ENCODE data around the gene PDE4B. TPM values are rescaled to one million over a fixed set of nuclear protein-coding genes. Genes with fewer than 3 reads are reported as not detected.
A peak's percentile ranks its signal among the peaks of the same experiment; 100 is the strongest.

Gene PDE4B
- polyA plus RNA-seq: 84.3 TPM

DNA sequence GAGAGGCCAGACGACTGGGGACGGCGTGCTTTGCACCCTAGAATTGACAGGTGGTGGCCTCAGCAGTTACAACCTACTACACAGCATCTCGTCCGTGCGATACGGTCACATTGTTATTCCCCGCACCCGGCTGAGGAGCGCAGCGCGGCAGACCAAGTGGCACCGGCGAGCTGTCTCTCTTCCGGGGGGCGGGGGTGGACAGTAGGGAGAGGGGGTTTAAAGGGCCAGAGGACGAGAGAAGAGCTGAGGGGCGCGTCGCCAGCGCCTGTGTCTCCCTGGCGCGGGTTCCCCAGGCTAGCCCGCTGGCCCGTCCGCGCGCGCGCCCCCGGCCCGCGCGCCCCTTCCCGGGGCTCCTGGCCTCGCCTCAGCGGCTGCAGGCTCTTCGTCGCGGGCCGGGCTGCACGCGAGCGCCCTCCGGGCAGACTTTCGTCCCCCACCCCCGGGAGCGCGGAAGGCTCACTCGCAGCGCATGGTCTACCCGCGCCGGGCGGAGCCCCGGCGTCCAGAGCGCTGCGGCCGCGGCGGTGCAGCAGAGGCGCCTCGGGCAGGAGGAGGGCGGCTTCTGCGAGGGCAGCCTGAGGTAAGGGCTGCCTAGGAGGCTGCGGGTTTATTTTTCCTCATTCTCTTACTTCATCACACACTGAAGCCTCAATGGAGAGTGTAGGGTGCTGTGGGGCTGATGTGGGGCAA is at the start of gene PDE4B:
TSS of gene PDE4B (plus strand) at position 227 of the 690 bp plus-strand sequence.
- no peaks in the 10 kb centered on the region for H3K4me1 Mint-ChIP-seq
- H3K27ac Mint-ChIP-seq: no peak within 1 kb of the TSS
- peaks cover 16% of the 10 kb centered on the region for H3K27me3 Mint-ChIP-seq
- no peaks in the 10 kb centered on the region for H3K36me3 Mint-ChIP-seq
- peaks cover 4 to 20% (median 6%) of the 10 kb centered on the region in 3 donors for H3K9me3 Mint-ChIP-seq
- no peak within 1 kb of the TSS for H3K4me3 Mint-ChIP-seq

DNA sequence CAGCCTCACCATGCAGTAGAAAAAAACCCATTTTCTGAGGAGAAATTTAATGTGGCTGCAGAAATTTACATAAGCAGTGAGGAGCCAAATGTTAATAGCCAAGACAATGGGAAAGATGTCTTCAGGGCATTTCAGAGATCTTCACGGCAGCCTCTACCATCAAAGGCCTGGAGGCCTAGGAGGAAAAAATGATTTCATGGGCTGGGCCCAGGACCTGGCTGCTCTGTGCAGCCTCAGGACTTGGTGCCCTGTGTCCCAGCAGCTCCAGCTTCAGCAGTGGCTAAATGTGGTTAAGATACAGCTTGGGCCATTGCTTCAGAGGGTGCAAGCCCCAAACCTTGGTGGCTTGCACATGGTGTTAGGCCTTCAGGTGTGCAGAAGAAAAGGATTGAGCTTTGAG is 48.0 kb upstream of the PDE4B start:
- no peak overlapping the region for H3K4me3 Mint-ChIP-seq
- H3K27me3 Mint-ChIP-seq: peaks cover 1% of the 10 kb centered on the region
- H3K9me3 Mint-ChIP-seq: peaks cover 9 to 15% (median 10%) of the 10 kb centered on the region in 3 donors
- H3K27ac Mint-ChIP-seq: no peak overlapping the region
- H3K36me3 Mint-ChIP-seq: peaks cover 4% of the 10 kb centered on the region
- H3K4me1 Mint-ChIP-seq: no peaks in the 10 kb centered on the region

DNA sequence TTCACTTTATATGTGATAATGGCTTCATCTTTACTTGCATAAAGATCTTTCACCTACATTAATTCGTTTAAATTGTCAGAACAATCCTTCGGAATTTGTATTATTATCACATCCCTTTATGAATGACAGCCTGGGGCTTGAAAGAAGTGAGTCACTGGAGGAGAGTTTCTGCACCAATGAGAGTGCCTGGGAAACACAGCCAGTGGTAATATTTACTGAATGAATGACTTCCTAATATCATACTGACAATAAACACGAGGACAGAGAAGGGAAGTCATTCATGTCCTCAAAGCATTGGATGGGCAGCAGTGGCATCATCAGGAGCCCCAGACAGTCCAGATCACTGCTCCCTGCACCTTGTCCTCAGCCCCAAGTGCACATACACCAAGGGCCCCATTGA is 40.7 kb upstream of the PDE4B start:
- no peaks in the 10 kb centered on the region for H3K4me1 Mint-ChIP-seq
- H3K27me3 Mint-ChIP-seq: no peaks in the 10 kb centered on the region
- H3K27ac Mint-ChIP-seq: no peak overlapping the region
- H3K36me3 Mint-ChIP-seq: no peaks in the 10 kb centered on the region
- H3K4me3 Mint-ChIP-seq: no peak overlapping the region
- H3K9me3 Mint-ChIP-seq: peaks cover 0 to 2% (median 0%) of the 10 kb centered on the region in 3 donors

DNA sequence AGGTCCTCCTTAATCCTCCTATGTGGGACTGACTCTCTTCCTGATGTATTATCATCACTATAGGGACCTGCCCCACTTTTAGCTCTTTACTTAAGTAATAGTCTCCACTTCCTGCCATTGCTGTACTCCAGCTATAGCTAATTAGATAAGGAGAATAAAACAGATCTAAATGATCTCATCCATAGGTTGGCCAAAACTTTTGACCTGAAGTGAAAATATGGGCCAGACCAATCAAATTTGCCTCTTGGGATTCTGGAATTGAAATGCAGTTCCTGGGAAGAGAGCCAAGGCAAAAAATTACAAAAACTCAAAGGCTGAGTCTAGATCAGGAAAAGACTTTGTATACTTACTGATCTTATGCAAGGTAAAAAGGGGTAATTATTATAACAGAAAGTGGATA is 36.1 kb upstream of the PDE4B start:
- no peaks in the 10 kb centered on the region for H3K9me3 Mint-ChIP-seq

DNA sequence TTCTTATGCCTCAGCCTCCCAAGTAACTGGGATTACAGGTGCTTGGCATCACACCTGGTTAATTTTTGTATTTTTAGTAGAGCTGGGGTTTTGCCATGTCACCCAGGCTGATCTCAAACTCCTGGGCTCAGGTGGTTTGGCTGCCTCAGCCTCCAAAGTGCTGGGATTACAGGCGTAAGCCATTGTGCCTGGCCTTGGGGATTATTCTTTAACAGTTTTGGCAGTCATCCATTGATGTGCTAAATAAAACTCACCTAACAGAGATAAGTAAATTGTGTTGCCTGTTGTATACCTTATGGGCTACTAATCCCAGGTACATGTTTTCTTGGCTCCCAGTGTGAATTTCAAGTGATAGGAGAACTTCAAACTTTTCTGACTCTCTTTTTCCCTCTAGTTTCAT is 35.2 kb upstream of the PDE4B start:
- Mint-ChIP-seq H3K27ac (no peak overlapping the region), H3K4me3 (no peak overlapping the region), H3K9me3 (no peaks in the 10 kb centered on the region), H3K27me3 (peaks cover 5% of the 10 kb centered on the region), H3K36me3 (no peaks in the 10 kb centered on the region), H3K4me1 (no peaks in the 10 kb centered on the region)

More for the DNA sequence above, 36.1 kb upstream of the PDE4B start:
- Mint-ChIP-seq H3K36me3 (no peaks in the 10 kb centered on the region), H3K27ac (no peak overlapping the region), H3K27me3 (peaks cover 2% of the 10 kb centered on the region), H3K4me3 (no peak overlapping the region), H3K4me1 (no peaks in the 10 kb centered on the region)

DNA sequence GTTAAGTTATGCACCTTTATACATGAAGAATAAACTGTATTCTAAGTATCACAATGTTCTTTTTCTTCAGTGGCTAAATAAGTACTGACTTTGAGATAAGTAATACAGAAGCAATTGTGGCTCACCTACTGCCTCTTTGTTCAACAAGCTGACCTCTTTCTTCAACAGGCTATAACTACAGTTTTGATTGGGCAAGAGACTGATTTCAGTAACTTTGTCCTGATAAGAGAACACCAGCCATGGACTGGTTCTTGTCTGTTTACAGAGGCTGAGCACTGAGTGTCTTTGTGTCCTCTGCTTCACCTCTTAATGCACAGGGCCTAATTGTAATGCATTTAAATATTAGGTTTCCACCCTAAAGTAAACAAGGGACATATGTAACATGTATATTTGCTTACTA is 34.6 kb upstream of the PDE4B start:
- no peaks in the 10 kb centered on the region for H3K4me1 Mint-ChIP-seq
- H3K4me3 Mint-ChIP-seq: no peak overlapping the region
- no peaks in the 10 kb centered on the region for H3K9me3 Mint-ChIP-seq
- H3K36me3 Mint-ChIP-seq: no peaks in the 10 kb centered on the region
- no peak overlapping the region for H3K27ac Mint-ChIP-seq
- H3K27me3 Mint-ChIP-seq: peaks cover 5% of the 10 kb centered on the region

DNA sequence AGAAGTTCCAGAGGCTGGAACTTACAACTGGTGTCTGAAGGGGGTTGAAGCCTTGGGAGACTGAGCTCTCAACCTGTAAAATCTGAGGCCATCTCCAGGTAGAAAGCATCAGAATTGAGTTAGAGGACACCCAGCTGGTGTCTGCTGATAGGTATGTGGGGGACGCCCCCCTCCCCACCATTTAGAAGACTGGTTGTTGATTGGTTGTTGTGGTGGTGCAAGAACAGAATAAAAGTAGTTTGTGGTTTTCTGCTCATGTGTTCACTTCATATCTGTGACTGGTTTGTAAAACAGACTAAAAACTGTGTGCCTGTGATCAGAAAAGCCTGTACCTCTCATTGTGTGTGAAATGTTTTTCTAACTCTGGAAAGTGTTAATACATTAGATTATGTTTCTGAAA is 33.2 kb upstream of the PDE4B start:
- Mint-ChIP-seq H3K9me3 (no peaks in the 10 kb centered on the region), H3K4me1 (no peaks in the 10 kb centered on the region), H3K4me3 (no peak overlapping the region), H3K27ac (no peak overlapping the region), H3K36me3 (no peaks in the 10 kb centered on the region), H3K27me3 (peaks cover 5% of the 10 kb centered on the region)

DNA sequence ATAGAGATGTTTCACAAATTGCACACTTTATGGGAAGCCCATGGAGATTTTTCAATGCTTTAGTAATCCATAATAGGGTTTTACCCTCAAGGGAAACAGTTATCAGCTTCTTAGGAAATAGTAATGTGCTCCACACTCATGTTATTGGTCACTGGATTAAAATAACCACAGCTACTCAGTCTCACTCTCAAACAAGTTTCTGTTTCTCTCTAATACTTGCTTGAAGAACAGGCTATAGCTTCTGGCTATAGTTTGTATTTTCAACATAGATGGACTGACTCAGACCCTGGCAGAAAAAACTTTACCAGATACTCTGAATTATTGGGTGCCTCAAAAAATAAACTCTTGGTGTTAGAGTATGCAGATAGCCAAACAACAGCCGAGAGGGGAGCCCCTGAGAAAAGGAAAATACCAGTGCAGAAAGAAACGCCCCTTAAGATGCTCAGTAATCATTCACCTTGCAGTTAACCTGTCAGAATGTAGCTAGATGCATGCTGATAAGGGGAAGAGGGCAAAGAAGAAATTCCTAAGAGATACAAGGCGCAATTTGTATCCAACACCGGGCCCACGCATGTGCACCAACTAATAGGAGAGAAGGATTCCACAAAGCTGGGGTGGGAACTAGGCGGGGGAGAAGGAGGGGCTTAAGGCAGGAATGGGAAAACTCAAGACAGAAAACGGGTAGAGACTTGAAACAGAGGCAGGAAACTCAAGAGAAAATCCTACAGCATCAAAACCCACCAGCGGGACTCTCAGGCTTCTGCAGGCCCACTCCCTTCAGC is 30.4 kb upstream of the PDE4B start:
- no peaks in the 10 kb centered on the region for H3K36me3 Mint-ChIP-seq
- no peak overlapping the region for H3K4me3 Mint-ChIP-seq
- H3K27me3 Mint-ChIP-seq: peaks cover 5% of the 10 kb centered on the region
- peaks cover 0 to 3% (median 0%) of the 10 kb centered on the region in 3 donors for H3K9me3 Mint-ChIP-seq
- H3K27ac Mint-ChIP-seq: no peak overlapping the region
- no peaks in the 10 kb centered on the region for H3K4me1 Mint-ChIP-seq

DNA sequence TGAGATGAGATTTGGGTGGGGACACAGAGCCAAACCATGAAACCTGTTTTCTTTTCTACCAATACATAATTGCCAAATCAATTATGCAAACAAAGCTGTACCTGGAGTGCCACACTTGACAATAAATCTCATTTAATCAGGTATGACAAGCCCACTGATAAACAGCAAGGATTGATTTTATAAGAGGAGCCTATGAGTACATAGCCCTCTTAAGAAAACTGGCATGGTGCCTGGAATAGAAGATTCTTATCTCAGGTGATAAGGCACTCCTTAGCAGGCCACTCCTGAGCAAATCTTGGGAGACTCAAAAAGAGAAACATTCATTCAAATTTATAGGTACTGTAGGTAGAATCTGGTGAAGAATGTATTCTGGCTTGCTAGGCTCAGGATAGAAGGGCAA is 28.6 kb upstream of the PDE4B start:
- Mint-ChIP-seq H3K27me3 (peaks cover 4% of the 10 kb centered on the region), H3K4me1 (no peaks in the 10 kb centered on the region), H3K36me3 (no peaks in the 10 kb centered on the region), H3K4me3 (no peak overlapping the region), H3K9me3 (peaks cover 0 to 3% (median 1%) of the 10 kb centered on the region in 3 donors), H3K27ac (no peak overlapping the region)

DNA sequence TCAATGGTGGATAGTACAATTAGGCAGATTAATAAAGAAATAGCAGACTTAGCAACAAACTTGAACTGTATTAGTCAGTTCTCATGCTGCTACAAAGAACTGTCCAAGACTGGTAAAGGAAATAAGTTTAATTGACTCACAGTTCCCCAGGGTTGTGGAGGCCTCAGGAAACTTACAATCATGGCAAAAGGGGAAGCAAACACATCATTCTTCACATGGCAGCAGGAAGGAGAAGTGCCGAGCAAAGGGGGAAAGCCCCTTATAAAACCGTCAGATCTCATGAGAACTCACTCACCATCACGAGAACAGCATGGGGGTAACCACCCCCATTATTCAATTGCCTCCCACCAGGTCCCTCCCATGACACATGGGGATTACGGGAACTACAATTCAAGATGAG is 27.1 kb upstream of the PDE4B start:
- Mint-ChIP-seq H3K27ac (no peak overlapping the region), H3K4me1 (no peaks in the 10 kb centered on the region), H3K4me3 (no peak overlapping the region), H3K9me3 (peaks cover 0 to 6% (median 3%) of the 10 kb centered on the region in 3 donors), H3K27me3 (peaks cover 3% of the 10 kb centered on the region), H3K36me3 (no peaks in the 10 kb centered on the region)

DNA sequence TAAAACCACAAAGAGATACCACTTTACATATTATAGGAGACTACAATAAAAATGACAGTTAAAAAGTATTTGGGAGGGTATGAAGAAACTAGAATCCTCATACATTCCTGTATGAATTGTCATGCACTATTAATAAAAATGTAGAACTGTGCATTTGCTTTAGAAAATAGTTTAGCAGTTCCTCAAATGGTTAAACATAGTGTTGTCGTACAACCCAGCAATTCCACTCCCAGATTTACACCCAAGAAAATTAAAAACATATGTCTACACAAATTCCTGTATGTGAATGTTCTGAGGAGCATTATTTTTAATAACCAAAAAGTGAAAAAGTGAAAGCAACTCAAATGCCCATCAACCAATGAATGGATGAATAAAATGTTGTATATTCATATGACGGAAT is 23.1 kb upstream of the PDE4B start:
- Mint-ChIP-seq H3K27ac (no peak overlapping the region), H3K4me1 (no peaks in the 10 kb centered on the region), H3K36me3 (no peaks in the 10 kb centered on the region)

DNA sequence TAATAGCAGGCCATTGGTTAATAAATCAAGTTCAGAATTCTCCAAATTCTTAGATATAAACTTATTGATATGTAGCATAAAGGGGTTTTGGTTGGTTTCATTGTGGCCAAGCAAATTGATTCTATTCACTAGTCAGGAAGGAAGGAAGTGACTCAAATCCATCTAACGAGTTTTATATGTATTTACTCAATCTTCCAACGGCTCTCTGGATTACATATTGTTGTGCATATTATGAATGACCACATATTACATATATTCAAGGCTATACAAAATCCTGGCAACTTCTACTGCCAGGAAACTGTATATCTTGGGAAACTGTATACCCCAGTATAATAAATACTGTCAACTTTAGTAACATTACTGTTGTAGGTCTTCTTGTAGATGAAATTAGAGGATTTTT is 20.1 kb upstream of the PDE4B start:
- peaks cover under 1 to 6% (median 2%) of the 10 kb centered on the region in 3 donors for H3K9me3 Mint-ChIP-seq
- no peak overlapping the region for H3K27ac Mint-ChIP-seq
- no peak overlapping the region for H3K4me3 Mint-ChIP-seq
- no peaks in the 10 kb centered on the region for H3K4me1 Mint-ChIP-seq
- H3K36me3 Mint-ChIP-seq: no peaks in the 10 kb centered on the region
- no peaks in the 10 kb centered on the region for H3K27me3 Mint-ChIP-seq

More for the DNA sequence above, 23.1 kb upstream of the PDE4B start:
- Mint-ChIP-seq H3K27me3 (no peaks in the 10 kb centered on the region), H3K4me3 (no peak overlapping the region), H3K9me3 (peaks cover 0 to 6% (median 3%) of the 10 kb centered on the region in 3 donors)

DNA sequence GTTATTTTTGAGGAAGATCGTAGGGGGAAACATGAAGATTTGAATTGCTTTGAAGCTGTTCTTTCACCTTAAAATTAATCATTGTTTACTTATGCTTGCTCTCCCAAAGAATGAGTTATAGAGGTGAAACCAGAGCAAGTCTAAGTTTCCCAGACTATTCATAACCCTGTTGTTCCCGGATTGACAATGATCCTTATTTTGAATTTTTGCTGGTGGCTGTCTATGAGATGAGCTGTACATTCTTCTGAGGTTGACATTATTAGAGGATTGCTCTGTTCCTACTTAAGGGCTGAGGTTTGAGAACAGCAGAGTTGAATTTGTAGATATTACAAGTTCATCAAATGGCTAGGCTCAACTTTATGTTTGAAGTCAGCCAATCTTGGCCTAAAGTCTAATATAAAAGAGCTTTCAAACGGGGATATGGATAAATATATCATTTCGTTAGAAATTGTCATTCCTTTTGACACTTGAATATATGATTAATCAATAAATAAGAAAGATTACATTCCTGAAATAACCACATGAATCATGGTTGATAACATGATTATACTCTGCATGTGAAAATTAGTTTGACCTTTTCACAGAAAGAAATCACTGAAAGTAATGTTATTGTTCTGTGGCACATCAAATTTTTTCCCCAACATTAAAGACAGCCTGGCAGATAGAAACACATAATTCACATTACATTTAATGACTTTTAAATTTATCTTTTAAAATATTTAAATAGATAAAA is 19.1 kb upstream of the PDE4B start:
- no peaks in the 10 kb centered on the region for H3K27me3 Mint-ChIP-seq
- H3K4me1 Mint-ChIP-seq: no peaks in the 10 kb centered on the region
- no peaks in the 10 kb centered on the region for H3K36me3 Mint-ChIP-seq
- H3K9me3 Mint-ChIP-seq: peaks cover 2 to 6% (median 2%) of the 10 kb centered on the region in 3 donors
- no peak overlapping the region for H3K27ac Mint-ChIP-seq
- no peak overlapping the region for H3K4me3 Mint-ChIP-seq

DNA sequence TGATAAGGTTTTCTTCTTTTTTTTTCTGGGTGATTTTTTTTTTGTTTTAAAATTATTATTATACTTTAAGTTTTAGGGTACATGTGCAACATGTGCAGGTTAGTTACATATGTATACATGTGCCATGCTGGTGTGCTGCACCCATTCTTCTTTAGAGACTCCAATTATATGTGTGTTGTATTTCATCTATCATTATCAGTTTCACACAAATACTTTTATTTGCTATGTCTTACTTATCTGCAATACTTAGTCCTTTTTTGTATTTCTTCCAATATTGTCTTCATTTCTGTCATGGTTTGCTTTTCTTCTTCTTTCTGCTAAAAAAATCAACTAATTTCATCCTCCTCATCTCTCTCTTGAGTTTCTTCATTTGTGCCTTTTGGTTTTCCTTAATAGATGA is 3.9 kb upstream of the PDE4B start:
- H3K4me3 Mint-ChIP-seq: peak overlapping the region in 1 of 4 donors; percentile 70
- no peak overlapping the region for H3K27ac Mint-ChIP-seq
- peaks cover 15% of the 10 kb centered on the region for H3K27me3 Mint-ChIP-seq
- peaks cover 3 to 22% (median 4%) of the 10 kb centered on the region in 3 donors for H3K9me3 Mint-ChIP-seq
- H3K4me1 Mint-ChIP-seq: no peaks in the 10 kb centered on the region
- H3K36me3 Mint-ChIP-seq: no peaks in the 10 kb centered on the region

DNA sequence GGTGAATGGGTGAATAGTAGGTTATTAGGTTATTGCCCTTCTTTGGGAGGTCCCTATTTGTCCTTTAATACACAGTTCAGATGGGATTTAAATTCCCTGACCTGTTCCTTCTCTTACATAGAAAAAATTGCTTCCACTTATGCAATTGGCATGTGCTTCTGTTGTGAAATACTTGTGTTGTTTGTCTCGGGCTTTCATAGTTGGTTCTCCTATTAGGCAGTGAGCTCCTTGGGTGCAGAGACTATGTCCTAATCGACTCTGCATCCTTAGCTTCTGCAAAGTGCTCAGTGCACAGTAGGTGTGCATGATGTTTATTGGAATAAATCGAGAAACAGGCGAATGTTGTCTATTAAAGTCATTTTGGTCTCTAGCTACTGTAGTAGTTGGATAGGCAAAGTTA is 1.3 kb upstream of the PDE4B start:
- H3K36me3 Mint-ChIP-seq: no peaks in the 10 kb centered on the region
- peaks cover 4 to 22% (median 6%) of the 10 kb centered on the region in 3 donors for H3K9me3 Mint-ChIP-seq

More for the DNA sequence above, 1.3 kb upstream of the PDE4B start:
- Mint-ChIP-seq H3K27me3 (peaks cover 16% of the 10 kb centered on the region), H3K27ac (no peak overlapping the region), H3K4me1 (no peaks in the 10 kb centered on the region), H3K4me3 (no peak overlapping the region)

Data from IgD-negative memory B cell (primary cell).